Stimulated activated CD4-positive, alpha-beta T cell treated with anti-CD3 and anti-CD28 coated beads, Interleukin-15, amount 100 ng/mL, for 48 hours (primary cell): Measurements from ENCODE around the gene GSG1L.
"Not testable (repeated sequence)": the region's sequence is repeated elsewhere in the genome, so short reads cannot be mapped to it uniquely, and the experiment has no call there.

Experiments used
- DNase-seq, 2 donors: peaks; one replicate each; pipeline ENCODE4 v3.0.0-alpha.2; 2020; ENCODE audit warnings: low read depth in 2 of 2

Gene GSG1L

GRCh38 chr16:27950206-27950887, 113.2 kb downstream of the GSG1L start:
- no peak for DNase-seq

GRCh38 chr16:27947696-27948095, 115.8 kb downstream of the GSG1L start:
- DNase-seq = no peak

DNA sequence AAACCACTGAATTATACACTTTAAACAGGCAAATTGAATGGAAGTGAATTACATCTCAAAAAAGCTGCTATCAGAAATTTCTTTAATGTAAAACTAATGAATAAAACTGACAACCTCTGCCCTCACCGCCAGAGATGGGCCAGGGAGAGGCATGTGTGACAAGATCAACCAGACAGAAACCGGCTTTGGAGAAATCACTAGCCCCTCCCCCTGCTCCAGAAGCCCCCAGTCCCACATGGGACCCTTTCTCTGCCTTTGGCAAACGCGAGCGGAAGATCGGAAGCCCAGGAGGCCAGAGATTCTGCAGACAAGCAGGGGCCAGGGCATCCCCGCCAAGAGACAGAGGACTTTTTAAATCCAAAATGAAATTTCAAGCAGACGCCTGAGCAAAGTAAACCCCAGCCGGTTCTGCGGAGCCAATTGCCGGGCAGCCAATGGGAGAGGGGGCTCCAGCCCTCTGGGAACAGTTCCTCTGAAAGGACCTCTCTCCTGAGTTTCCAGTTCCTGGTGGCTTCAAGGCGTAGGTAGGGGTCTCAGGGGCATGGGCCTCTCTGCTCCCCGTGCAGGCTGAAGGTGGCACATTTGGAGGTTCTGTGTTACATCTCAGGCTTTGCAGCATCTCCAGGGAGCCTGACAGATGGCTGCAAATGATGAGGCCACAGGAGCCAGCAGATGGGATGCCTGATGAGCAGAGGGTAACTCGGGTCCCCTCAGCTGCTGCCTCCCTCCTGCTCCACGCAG, 118.1 kb downstream of the GSG1L start:
- no peak for DNase-seq

GRCh38 chr16:27943766-27944165, 119.7 kb downstream of the GSG1L start:
- DNase-seq = no peak

- not testable (repeated sequence) for DNase-seq
Observed at GRCh38 chr16:27942071-27942470, 121.4 kb downstream of the GSG1L start.

- no peak for DNase-seq
Observed at GRCh38 chr16:27935076-27935475, 128.4 kb downstream of the GSG1L start.

DNA sequence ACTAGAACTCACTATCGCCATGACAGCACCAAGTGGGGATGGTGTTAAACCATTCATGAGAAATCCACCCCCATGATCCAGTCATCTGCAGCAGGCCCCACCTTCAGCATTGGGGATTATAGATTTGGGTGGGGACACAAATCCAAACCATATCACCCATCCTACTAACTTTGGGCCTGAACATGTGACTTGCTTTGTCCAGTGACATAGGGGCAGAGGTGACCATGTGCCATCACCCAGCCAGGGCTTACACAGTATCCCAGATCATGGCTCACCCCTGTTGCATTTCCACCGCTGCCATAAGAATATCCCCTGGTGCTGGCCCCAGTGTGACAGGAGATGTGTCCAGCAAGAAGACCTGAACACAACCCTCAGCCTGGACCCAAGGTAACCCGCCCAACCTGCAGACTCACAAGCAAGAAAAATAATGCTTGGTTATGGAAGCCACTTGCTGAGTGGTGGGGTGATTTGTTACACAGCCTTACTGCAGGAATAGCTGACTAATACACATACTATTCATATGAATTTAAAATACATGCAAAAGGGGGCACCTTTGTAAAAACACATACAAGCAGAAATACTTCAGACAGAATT, 130.9 kb downstream of the GSG1L start:
- no peak for DNase-seq

DNA sequence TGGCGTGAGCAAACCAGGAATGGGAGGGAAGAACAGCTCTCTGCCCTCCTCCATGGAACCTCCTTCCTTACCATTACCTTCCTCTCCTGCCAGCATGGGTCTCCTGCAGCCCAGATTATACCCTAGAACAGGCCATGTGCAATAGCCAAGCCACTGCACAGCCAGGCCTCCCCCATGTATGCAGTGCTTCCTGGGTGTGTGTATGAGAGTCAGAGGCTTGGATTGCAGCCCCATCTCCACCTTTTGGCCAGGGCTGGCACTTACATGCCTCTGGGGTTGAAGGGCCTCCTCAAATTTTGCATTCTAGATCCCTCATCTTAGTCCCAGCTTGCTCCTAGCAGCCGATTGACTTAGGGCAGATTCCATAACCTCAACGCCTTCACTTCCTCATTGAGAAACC, 133.7 kb downstream of the GSG1L start:
- no peak for DNase-seq

GRCh38 chr16:27928542-27928941, 135.0 kb downstream of the GSG1L start:
- DNase-seq = no peak

DNA sequence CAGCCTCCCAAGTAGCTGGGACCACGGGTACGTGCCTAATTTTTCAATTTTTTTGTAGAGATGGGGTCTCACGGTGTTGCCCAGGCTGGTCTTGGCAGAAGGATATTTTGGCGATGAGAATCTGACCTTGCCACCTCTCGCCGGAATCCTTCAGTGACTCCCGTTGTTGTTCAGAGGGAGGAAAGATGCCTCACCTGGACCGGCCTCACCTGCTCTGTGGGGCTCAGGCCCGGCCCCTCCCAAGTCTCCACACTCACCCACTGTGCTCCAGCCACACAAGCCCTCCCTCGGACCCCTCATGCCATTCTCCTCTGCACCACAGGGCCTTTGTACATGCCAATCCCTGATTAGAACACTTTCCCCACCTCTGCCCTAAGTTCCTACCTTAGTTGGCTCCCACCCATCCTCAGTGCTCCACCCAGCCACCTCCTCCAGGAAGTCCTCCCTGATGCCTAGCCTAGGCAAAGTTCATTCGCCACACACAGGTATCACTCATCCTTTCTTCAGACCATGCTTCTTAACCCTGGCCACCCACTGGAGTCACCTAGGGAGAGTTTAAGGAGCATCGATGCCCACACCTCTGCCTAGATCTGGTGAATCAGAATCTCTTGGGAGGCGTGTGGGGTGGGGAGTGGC, 136.1 kb downstream of the GSG1L start:
- DNase-seq = no peak

DNA sequence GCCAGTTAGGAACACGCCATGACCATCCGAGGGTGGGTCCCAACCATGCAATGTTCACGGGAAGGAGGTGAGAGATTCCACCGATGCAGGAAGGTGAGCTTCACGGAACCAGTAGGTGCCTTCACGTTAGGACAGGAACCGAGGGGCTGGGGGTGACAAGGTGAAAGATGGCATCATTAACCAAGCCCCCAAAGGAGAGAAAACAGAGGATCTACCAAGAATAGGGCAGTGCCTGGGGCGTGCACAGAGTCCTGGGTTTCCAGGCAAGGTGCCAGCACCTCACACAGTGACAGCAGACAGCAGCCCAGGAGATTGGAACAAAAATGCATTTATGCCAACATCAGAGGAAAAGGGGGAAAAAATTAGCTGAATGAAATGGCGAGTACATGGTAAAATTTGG, 137.9 kb downstream of the GSG1L start:
- no peak for DNase-seq

GRCh38 chr16:27924411-27925118, 138.9 kb downstream of the GSG1L start:
- DNase-seq = no peak

GRCh38 chr16:27923751-27924150, 139.8 kb downstream of the GSG1L start:
- no peak for DNase-seq

DNA sequence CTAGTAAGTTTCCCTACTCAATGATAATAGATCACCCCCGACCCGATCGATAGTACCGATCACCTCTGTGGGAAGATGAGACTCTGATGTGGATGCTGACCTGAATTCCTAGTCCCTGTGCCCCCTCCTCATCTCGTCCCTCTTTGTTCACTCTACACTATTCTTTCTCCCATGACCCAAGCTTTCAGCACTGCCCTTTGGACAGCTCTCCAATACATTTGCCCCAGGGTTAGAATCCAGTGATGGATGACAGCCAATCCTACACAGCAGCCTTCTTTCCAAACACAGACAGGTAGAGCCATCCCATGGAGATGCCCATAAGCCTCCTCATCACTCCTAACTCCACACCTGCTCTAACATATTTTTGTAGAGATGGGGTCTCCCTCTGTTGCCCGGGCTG, 141.1 kb downstream of the GSG1L start:
- no peak for DNase-seq

DNA sequence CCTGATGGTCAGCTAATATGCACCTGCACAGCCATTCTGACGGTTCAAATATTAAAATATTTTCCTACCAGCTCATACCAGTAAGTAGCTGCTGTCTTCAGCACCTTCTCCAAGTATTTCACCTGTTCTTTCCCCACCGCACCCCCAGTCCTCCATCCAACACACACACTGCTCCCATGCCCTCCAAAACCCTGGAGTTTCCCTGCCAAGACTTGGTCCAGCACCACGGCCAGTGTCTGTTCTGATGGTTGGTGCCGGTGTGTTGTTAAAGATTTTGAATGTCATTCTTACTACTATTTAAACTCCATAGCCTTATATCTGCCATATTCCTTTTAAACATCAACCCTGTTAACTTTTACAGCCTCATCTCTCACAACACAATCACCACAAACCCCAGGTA, 142.4 kb downstream of the GSG1L start:
- no peak for DNase-seq

DNA sequence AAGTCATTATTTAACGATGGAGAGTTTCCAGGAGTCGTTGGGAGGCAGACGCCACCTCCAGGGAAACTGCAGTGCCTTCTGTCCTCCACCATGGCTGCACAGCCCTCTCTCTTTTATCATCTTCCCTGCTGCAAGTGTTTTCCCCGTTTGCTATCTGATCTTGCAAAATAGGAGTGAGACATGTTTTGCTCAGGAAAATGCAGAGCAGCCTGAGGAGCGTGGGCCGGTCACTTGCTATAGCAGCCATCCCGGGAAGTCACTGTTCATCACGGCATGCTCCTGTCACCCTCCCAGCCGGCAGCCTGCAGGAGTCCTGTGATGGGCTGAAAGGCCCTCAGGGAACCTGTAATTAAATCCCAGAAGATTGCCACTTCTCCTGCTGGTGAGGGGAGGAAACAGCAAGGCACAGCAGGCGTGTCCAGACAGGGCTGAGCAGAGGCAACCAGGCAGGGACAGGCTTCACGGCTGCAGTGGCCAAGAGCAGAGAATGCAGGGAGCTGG, 143.1 kb downstream of the GSG1L start:
- no peak for DNase-seq

DNA sequence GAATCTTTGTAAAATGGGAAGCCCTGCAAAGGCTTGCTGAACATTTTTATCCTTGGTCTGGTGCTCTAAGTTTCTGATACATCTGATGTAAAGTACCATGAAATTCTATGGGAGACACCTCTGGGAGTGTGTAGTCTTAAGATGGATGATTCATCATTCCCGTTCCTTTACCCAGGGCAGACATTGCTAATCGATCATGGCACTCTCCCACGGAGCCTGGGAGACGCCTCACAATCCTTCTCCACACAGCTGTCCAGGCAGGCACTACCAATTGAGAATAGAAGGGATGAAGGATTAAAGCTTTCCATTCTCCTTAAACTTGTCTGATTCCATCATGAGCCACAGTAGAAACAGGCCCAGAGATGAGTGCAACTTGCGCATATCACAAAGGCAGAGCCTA, 144.8 kb downstream of the GSG1L start:
- no peak for DNase-seq

GRCh38 chr16:27917949-27918348, 145.6 kb downstream of the GSG1L start:
- no peak for DNase-seq

DNA sequence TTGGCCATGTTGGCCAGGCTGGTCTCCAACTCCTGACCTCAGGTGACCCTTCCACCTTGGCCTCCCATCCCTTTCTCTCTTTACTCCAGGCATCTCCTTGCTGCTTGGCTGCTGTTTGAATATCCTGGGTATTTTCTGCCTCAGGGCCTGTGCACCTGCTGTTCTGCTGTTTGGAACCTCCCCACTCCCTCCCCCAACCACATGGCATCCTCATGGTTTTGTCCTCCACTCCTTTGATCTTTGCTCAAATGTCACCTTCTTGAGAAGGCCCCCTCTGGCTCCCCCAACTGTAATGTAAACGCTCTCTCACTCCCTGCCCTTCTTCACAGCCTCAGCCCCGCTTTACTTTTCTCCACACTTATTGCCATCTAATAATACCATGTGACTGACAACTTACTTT, 152.0 kb downstream of the GSG1L start:
- no peak for DNase-seq

DNA sequence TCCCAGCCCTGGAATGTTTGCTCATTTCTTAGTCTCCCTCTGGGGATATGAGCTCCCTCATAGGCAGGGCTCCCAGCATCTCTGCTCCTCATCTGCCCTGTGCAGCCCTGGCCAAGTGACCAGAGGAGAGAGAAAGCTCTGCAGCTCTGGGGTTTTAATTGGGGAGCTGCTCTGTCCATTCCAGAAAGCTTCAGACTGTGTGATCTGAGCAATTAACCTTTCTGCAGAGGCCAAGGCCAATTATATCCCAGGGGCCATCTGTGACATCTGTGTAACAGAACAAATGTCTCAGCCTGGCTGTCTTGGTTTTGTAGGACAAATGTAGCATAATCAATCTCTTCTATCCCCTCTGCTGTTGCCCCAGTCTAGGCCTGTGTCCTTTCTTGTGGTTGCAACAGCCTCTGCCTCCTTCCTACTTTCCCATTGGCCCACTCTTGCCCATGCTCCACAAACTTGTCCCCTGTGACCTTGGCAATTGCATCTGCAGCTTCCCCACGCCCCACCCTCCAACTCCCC, 156.0 kb downstream of the GSG1L start:
- no peak for DNase-seq

- no peak for DNase-seq
Observed at GRCh38 chr16:27906883-27907282, 156.6 kb downstream of the GSG1L start.
